Neuron (in vitro differentiated cells): ENCODE measurements around the gene UVRAG.

Experiments
- H2AFZ ChIP-seq: one replicate; pipeline ENCODE4 v1.6.1; 2013; ENCODE audit warnings: low read depth, mild to moderate bottlenecking, inconsistent platforms, low read length, moderate library complexity
- H3K27me3 ChIP-seq: one replicate; pipeline ENCODE4 v1.6.1; 2013; ENCODE audit warnings: low read length; ENCODE audit not compliant: insufficient read depth
- H3K36me3 ChIP-seq: one replicate; pipeline ENCODE4 v1.6.1; 2013; ENCODE audit warnings: low read length; ENCODE audit not compliant: insufficient read depth
- H3K4me1 ChIP-seq: one replicate; pipeline ENCODE4 v1.6.1; 2013; ENCODE audit warnings: low read length; ENCODE audit not compliant: insufficient read depth
- H3K4me3 ChIP-seq: 2 replicates; pipeline ENCODE4 v1.5.1; 2013; ENCODE audit warnings: mild to moderate bottlenecking, low read length, moderate library complexity
- H3K9me3 ChIP-seq: one replicate; pipeline ENCODE4 v1.6.1; 2013; ENCODE audit warnings: low read length

Gene UVRAG

DNA sequence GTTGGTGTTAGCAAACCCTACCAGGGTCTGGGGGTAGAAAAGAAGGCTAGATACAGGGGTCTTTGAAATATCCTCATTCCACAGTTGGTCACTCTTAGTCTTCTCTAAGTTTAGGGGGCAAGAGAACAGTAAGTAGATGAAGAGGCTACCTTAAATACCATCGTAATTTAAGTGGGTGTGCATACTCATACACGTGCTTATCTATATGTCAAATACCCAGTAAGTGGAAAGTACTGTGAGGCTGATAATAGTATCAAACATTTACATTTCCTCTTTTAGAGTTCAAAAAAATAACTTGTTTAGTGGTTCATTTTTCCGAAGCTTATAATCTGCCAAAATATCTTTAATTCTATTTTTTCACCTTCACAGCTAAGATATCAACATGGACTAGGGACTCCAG lies 300.5 kb downstream of the UVRAG start:
- Histone ChIP-seq H3K4me3 (no peak overlapping the region), H3K36me3 (peaks cover 9% of the 10 kb centered on the region), H3K4me1 (peaks cover 10% of the 10 kb centered on the region), H3K27me3 (no peaks in the 10 kb centered on the region), H3K9me3 (no peaks in the 10 kb centered on the region), H2AFZ (no peak overlapping the region)

DNA sequence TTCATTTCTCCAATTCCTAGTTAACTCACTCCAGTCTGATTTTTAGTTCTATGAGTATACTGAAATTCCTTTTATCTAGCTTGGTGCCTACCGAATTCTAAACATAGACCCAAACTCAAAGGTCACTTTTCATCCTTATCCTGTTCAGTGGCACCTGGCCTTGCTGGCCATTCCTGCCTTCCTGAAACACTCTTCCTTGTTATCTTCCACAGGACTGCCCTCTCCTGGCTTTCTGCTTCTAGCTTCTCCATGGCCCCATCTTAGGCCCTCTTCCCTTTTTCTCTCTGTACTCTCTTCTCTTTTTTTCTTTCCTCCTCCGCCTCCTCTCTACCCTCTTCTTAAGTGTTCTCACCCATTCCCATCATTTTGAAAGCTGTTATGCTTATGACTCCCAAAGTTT lies 304.0 kb downstream of the UVRAG start:
- no peak overlapping the region for H3K4me3 ChIP-seq
- H3K9me3 ChIP-seq = no peaks in the 10 kb centered on the region
- H2AFZ ChIP-seq = no peak overlapping the region
- no peaks in the 10 kb centered on the region for H3K27me3 ChIP-seq
- H3K36me3 ChIP-seq = peaks cover 9% of the 10 kb centered on the region
- peaks cover 17% of the 10 kb centered on the region for H3K4me1 ChIP-seq

DNA sequence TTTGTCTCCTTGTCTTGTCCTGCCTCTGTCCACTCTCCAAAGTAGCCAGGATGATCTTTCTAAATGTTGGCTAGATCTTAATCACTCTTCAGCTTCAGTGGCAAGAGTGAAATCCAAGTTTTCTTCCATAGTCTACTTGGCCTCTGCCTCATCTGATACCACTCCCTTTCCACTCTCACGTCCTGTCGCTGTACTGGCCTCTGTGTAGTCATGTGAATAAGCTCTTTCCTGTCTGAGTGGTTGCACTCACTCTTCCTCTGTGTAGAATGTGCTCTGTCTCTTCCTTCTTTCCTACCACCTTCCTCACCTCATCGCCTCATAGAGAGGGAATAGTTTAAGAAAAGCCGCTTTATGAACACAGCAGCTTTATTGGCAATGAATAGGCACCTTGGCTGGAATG lies 304.8 kb downstream of the UVRAG start:
- Histone ChIP-seq H3K4me3 (no peak overlapping the region), H3K4me1 (peaks cover 17% of the 10 kb centered on the region), H2AFZ (no peak overlapping the region)

DNA sequence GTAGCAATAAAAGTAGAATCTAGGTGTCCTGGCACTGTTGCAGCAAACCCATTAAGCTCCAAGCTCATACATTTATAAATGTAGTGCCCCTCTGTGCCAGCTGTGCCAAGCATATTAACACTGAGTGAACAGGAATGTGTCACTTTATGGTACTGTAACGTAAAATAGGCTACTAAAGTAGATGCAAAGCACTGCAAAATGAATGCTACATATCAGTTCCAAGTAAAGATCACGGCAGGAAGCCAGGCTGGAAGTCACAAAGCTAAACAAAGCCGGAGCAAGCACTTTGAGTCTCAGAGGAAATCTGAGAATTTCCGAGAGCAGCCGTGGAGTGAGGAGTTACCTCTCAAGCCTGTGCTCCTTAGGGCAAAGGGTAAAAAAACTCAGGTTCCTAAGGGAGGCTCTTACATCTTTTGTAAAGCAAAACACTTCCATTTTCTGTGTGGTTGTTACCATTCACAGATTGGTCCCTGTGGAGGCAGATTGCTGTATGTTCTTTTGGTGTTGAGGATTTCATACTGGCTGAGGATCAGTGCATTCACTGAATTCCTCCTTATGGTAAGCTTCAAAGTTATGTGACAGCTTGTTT lies 305.6 kb downstream of the UVRAG start:
- peaks cover 9% of the 10 kb centered on the region for H3K36me3 ChIP-seq
- no peaks in the 10 kb centered on the region for H3K9me3 ChIP-seq
- no peak overlapping the region for H3K4me3 ChIP-seq
- H3K27me3 ChIP-seq = no peaks in the 10 kb centered on the region
- H3K4me1 ChIP-seq = peaks cover 17% of the 10 kb centered on the region
- H2AFZ ChIP-seq = no peak overlapping the region

More for the DNA sequence above, 304.8 kb downstream of the UVRAG start:
- no peaks in the 10 kb centered on the region for H3K27me3 ChIP-seq
- H3K9me3 ChIP-seq = no peaks in the 10 kb centered on the region
- peaks cover 9% of the 10 kb centered on the region for H3K36me3 ChIP-seq

DNA sequence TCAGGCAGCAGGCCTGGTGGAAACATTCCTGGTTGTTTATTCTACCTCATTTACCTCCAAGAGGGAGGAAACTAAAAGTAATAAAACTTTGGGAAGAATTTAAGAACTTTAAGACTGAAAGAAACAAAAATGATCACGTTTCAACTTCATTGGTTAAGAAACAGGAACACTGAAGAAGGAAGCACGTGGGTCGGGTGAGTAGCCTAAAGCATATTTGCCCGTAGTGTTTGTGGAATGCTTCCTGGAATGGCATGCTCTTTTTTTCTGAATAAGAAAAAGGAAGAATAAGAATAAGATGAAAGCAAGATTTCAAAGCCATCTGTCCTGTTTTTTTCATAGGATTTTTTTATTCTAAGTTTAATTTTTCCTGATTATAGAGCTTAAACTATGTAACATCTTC lies 308.2 kb downstream of the UVRAG start:
- Histone ChIP-seq H3K4me3 (no peak overlapping the region), H2AFZ (no peak overlapping the region), H3K27me3 (no peaks in the 10 kb centered on the region), H3K36me3 (no peaks in the 10 kb centered on the region), H3K9me3 (no peaks in the 10 kb centered on the region), H3K4me1 (peaks cover 17% of the 10 kb centered on the region)

DNA sequence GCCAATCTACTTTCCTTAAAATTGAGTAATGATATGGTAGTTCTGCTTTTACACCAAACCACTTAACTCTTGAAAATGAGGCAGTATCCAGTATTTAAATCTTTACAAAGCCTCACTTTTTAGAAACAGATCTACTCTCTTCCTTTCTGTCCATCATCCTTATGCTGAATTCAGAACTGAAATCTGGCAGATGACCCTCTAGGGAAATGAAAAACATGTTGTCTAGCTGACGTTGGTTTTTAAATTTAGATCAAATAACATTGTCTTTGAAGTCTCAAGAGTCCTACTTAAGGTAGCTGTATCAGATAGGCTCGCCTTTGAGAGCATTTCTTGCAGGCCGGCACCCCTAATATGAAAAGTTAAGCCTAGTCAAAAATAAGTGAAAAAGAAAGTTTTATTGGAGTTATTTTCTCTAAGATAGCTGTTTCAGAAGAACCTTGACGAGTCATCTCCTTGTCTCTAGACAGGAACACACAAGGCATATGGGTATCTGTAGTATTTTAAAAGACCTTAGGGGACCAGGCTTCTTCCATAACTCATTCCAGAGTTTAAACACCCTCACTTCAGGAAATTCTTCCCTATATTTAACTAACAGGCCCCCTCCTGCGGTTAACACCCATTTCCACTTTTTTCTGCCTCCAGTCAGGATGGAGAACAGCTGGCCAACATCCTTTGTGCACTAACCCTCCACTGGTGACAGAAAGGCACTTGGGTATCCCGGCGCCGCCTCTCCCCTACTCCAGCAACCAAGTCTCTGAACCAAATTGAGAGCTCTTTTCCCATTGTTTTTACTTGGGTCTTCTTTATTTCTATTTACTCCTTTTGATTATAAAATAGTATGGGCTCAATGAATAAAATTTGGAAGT lies 310.1 kb downstream of the UVRAG start:
- H3K27me3 ChIP-seq = no peaks in the 10 kb centered on the region
- no peaks in the 10 kb centered on the region for H3K9me3 ChIP-seq
- H3K36me3 ChIP-seq = no peaks in the 10 kb centered on the region
- H3K4me3 ChIP-seq = no peak overlapping the region
- no peak overlapping the region for H2AFZ ChIP-seq
- peaks cover 12% of the 10 kb centered on the region for H3K4me1 ChIP-seq

DNA sequence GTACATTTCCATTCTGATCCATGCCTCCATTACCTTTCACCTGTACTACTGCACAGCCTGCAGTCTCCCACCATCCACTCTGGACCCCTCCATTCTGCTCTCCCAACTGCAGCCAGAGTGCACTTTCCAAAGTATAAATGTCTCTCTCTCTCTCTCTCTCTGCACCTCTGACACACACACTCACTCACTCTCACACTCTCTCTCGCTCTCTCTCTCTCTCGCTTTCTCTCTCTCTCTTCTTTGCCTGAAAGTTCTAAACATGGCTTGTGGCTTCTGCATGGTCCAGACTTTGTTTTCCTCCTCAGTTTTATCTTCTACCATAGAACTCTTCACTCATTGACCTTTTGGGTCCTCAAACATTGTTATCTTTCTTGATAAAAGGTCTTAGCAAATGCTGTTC lies 314.7 kb downstream of the UVRAG start:
- Histone ChIP-seq H2AFZ (no peak overlapping the region), H3K4me3 (no peak overlapping the region), H3K4me1 (no peaks in the 10 kb centered on the region), H3K27me3 (no peaks in the 10 kb centered on the region), H3K36me3 (peaks cover 4% of the 10 kb centered on the region), H3K9me3 (no peaks in the 10 kb centered on the region)

DNA sequence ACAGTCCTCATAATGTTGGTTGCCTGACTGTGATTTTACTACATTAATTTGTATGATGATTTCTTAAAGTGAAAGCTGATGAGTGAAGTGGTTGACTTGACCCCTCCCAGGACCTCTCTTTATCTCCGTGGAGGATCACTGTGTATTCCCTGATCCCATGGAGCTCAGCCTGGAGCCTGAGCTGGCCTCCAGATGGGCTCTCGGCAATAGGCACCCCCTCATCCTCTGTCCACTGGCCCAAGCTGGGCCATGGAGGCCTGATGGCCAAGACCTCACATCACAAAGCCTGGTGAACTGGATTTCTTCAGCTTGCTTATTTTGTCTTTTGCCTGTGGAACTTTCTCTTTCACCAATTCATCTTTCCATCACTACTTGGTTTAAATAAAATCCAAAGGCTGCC lies 316.1 kb downstream of the UVRAG start:
- H3K36me3 ChIP-seq = peaks cover 7% of the 10 kb centered on the region
- H3K4me3 ChIP-seq = no peak overlapping the region

DNA sequence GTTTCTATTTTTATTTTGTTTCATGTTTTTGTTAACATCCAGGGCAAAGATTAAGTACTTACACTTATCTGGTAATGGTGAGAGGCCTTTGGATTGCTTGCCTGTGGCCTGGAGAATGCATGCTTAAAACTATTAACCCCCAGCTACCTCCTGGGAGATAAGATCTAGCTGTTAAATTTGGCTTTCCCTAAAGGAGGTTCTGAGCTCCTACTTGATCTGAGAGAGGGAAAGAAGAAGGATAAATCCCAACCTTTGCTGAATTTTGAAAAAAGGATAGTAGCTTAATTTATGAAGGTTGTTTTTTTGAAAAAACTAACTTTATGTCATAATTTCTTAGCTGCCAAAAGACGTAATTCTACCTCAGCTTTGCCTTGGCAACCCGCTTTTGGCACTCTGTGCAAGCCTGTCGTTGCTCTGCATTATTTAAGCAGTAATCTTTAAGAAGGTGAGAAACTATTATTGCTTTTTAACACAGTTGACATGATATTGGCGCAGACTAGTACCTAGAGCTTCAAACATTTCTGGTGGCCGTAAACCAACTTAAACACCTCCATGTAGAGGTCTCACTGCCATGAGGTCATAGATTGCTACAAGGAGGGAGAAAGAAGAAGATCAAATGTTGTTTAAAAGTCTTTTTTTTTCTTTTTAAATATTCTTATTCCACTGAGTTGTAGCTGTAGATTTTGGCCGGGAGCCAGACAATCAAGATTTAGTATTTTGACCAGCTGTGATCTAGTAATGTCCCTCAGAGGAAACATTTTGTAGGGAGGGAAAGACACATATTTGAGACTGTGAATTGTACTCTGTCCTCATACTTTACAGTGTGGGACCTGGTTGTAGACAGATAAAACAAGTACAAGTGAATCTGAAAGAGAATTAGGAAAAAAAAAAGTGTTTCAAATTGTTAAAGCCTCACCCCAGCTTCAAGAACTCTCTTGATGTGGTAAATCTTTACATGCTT lies 316.9 kb downstream of the UVRAG start:
- Histone ChIP-seq H3K4me1 (no peaks in the 10 kb centered on the region), H2AFZ (no peak overlapping the region), H3K4me3 (no peak overlapping the region), H3K27me3 (no peaks in the 10 kb centered on the region), H3K9me3 (no peaks in the 10 kb centered on the region), H3K36me3 (peaks cover 7% of the 10 kb centered on the region)

More for the DNA sequence above, 316.1 kb downstream of the UVRAG start:
- Histone ChIP-seq H2AFZ (no peak overlapping the region), H3K9me3 (no peaks in the 10 kb centered on the region), H3K4me1 (no peaks in the 10 kb centered on the region), H3K27me3 (no peaks in the 10 kb centered on the region)

DNA sequence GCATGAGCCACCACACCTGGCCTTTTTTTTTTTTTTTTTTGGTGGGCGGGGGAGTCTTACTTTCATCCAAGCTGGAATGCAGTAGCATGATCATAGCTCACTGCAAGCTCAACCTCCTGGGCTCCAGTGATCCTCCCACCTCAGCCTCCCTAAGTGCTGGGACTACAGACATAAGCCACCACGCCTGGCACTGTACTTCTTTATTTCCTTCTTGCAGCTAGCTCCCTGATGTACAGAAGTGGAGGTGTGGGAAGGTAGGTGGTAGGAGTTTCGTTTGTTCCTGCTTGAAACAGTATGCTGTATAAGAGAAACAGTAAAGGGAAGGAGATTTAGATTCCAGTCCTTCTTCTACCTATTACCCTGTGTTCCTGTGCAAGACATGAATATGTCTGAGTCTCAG lies 319.2 kb downstream of the UVRAG start:
- no peaks in the 10 kb centered on the region for H3K27me3 ChIP-seq
- H3K36me3 ChIP-seq = peaks cover 12% of the 10 kb centered on the region
- H3K9me3 ChIP-seq = no peaks in the 10 kb centered on the region
- H3K4me1 ChIP-seq = no peaks in the 10 kb centered on the region
- no peak overlapping the region for H3K4me3 ChIP-seq
- no peak overlapping the region for H2AFZ ChIP-seq

DNA sequence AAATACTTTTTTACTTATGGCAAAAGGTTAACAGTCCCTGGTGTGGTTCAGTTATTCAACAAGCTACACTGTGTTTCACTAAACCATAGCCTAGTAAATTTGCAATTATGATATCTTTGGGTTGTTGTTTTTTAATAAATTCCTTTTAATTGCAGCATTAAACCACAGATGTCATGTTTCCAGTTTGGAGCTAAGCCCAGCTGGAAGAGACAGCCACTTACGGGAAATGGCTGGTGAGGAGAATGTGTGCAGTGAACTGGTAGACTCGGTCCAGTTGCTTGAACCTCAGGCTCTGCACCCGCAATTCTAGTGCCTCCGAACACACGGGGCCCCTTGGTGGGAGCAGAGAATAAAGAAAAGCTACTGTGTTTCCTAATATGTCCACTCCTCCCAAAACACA lies 320.5 kb downstream of the UVRAG start:
- Histone ChIP-seq H3K9me3 (no peaks in the 10 kb centered on the region), H3K4me3 (no peak overlapping the region), H3K27me3 (no peaks in the 10 kb centered on the region), H3K36me3 (peaks cover 14% of the 10 kb centered on the region), H3K4me1 (no peaks in the 10 kb centered on the region), H2AFZ (no peak overlapping the region)

DNA sequence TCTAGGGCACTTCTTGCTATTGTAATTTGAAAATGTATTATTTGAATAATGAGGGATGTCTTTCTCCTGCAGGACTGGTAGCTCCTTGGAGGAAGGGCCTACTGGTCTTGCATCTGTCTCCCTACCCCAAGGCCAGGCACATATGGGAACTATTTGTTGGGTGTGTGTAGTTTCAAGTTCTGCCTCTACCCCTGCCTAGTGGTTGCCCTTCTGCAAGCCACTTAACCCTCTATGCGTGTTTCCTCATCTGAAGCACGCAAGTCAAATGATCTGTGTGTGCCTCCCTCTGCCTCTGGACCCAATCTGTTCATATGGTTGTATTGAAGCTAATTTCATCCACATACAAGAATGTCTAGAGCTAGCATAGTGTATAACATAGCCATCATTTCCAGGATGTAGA lies 324.3 kb downstream of the UVRAG start:
- Histone ChIP-seq H3K36me3 (peaks cover 33% of the 10 kb centered on the region), H3K27me3 (no peaks in the 10 kb centered on the region), H3K9me3 (no peaks in the 10 kb centered on the region), H3K4me1 (no peaks in the 10 kb centered on the region), H2AFZ (no peak overlapping the region), H3K4me3 (no peak overlapping the region)
